Body of pancreas (tissue), 4 donors: ENCODE results near the gene FLRT1.

Experiments used
- POLR2A ChIP-seq, 3 donors: fragments of 450-650 bp; IDR thresholded peaks; one replicate each; pipeline ENCODE4 v1.6.1; 2016; ENCODE audit warnings: antibody characterized with exemption in 3 of 3, mild to moderate bottlenecking in 2 of 3
- TF ChIP-seq, protein P1 (sequence below), 7 experiments: fragments of 450-650 bp in 4 of 7; fragments of 200-600 bp in 3 of 7; sonication (generic) in 3 of 7; IDR thresholded peaks; one replicate each; pipeline ENCODE4 v1.5.1; 2016 to 2019; ENCODE audit warnings: antibody characterized with exemption in 7 of 7

DNA sequence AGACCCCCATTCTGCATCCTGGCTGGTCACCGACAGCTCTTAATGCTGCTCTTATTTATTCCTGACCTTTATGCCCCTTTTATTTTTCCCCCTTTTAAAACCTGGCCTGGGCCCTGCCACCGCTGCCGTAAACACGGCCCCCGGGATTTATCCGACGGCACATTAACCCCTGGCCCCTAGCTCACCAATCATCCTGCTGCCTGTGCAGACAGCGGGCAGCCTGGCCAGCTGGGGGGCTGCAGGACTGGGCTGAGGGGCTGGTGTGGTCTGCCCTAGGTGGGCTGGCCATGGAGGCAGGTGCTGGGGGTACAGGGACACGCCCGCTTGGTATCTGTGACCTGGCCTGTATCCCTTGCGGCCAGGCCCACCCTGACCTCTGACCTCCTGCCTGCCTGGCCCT lies 21.4 kb upstream of the FLRT1 start:
- TF ChIP-seq, protein P1, sequence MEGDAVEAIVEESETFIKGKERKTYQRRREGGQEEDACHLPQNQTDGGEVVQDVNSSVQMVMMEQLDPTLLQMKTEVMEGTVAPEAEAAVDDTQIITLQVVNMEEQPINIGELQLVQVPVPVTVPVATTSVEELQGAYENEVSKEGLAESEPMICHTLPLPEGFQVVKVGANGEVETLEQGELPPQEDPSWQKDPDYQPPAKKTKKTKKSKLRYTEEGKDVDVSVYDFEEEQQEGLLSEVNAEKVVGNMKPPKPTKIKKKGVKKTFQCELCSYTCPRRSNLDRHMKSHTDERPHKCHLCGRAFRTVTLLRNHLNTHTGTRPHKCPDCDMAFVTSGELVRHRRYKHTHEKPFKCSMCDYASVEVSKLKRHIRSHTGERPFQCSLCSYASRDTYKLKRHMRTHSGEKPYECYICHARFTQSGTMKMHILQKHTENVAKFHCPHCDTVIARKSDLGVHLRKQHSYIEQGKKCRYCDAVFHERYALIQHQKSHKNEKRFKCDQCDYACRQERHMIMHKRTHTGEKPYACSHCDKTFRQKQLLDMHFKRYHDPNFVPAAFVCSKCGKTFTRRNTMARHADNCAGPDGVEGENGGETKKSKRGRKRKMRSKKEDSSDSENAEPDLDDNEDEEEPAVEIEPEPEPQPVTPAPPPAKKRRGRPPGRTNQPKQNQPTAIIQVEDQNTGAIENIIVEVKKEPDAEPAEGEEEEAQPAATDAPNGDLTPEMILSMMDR (IDR thresholded peaks at IDR 0.05), result no peak
- no peak for TF ChIP-seq POLR2A (IDR thresholded peaks at IDR 0.05)
